H9 (cell line): Measurements from ENCODE around the gene ZCWPW1. TPM values are rescaled to one million over a fixed set of nuclear protein-coding genes. Genes with fewer than 3 reads are reported as not detected.

Experiments used
- DNase-seq: peaks from one replicate; pipeline ENCODE4 v3.0.0-alpha.2; 2017
- H2AFZ ChIP-seq: one replicate; pipeline ENCODE4 v1.6.1; 2013; ENCODE audit warnings: mild to moderate bottlenecking, low read length, control low read depth, moderate library complexity
- H2AK5ac ChIP-seq: 2 replicates; pipeline ENCODE4 v1.6.1; 2013; ENCODE audit warnings: low read length, control low read depth, mixed read lengths; ENCODE audit not compliant: insufficient read length
- H2BK120ac ChIP-seq: one replicate; pipeline ENCODE4 v1.6.1; 2013; ENCODE audit warnings: low read depth, mild to moderate bottlenecking, low read length, control low read depth, inconsistent platforms; ENCODE audit not compliant: poor library complexity, severe bottlenecking
- H2BK12ac ChIP-seq: 2 replicates; pipeline ENCODE4 v1.6.1; 2013; ENCODE audit warnings: low read length, control low read depth, mixed read lengths, low read depth; ENCODE audit not compliant: insufficient read length
- H2BK15ac ChIP-seq: 2 replicates; pipeline ENCODE4 v1.6.1; 2013; ENCODE audit warnings: low read depth, low read length, control low read depth
- H2BK20ac ChIP-seq: one replicate; pipeline ENCODE4 v1.6.1; 2013; ENCODE audit warnings: low read depth, mild to moderate bottlenecking, low read length, control low read depth, inconsistent platforms; ENCODE audit not compliant: poor library complexity, severe bottlenecking
- H2BK5ac ChIP-seq: 2 replicates; pipeline ENCODE4 v1.6.1; 2013; ENCODE audit warnings: low read length, control low read depth, mixed read lengths; ENCODE audit not compliant: insufficient read length
- H3K14ac ChIP-seq: 2 replicates; pipeline ENCODE4 v1.6.1; 2013; ENCODE audit warnings: low read length, control low read depth; ENCODE audit not compliant: insufficient read depth
- H3K18ac ChIP-seq: 2 replicates; pipeline ENCODE4 v1.6.1; 2013; ENCODE audit warnings: low read depth, mild to moderate bottlenecking, mixed read lengths, low read length, control low read depth; ENCODE audit not compliant: insufficient read length
- H3K23ac ChIP-seq: 2 replicates; pipeline ENCODE4 v1.6.1; 2013; ENCODE audit warnings: low read length, control low read depth, mixed read lengths, low read depth; ENCODE audit not compliant: insufficient read length
- H3K23me2 ChIP-seq: 2 replicates; pipeline ENCODE4 v1.6.1; 2013; ENCODE audit warnings: low read depth, mild to moderate bottlenecking, mixed read lengths, low read length, control low read depth; ENCODE audit not compliant: insufficient read length, poor library complexity, severe bottlenecking
- H3K27ac ChIP-seq: 2 replicates; pipeline ENCODE4 v1.5.1; 2013; ENCODE audit warnings: low read length, control low read depth, mixed read lengths, low read depth; ENCODE audit not compliant: insufficient read length
- H3K27me3 ChIP-seq: 2 replicates; pipeline ENCODE4 v1.6.1; 2013; ENCODE audit warnings: low read length, control low read depth, inconsistent platforms; ENCODE audit not compliant: insufficient read depth
- H3K4ac ChIP-seq: 2 replicates; pipeline ENCODE4 v1.6.1; 2013; ENCODE audit warnings: low read depth, mild to moderate bottlenecking, control low read depth, inconsistent platforms, low read length, moderate library complexity
- H3K4me1 ChIP-seq: 2 replicates; pipeline ENCODE4 v1.6.1; 2013; ENCODE audit warnings: low read length, control low read depth, inconsistent platforms; ENCODE audit not compliant: insufficient read depth
- H3K4me2 ChIP-seq: 2 replicates; pipeline ENCODE4 v1.6.1; 2013; ENCODE audit warnings: low read length, control low read depth, mixed read lengths; ENCODE audit not compliant: insufficient read length, insufficient read depth
- H3K56ac ChIP-seq: 2 replicates; pipeline ENCODE4 v1.6.1; 2013; ENCODE audit warnings: low read depth, mild to moderate bottlenecking, mixed read lengths, low read length, control low read depth; ENCODE audit not compliant: insufficient read length
- H3K79me1 ChIP-seq: 2 replicates; pipeline ENCODE4 v1.6.1; 2013; ENCODE audit warnings: low read depth, mild to moderate bottlenecking, moderate library complexity, low read length, control low read depth, inconsistent platforms; ENCODE audit not compliant: insufficient read depth, poor library complexity, severe bottlenecking
- H3K79me2 ChIP-seq: 2 replicates; pipeline ENCODE4 v1.6.1; 2013; ENCODE audit warnings: low read length, control low read depth, inconsistent platforms; ENCODE audit not compliant: insufficient read depth
- H3K9ac ChIP-seq: 2 replicates; pipeline ENCODE4 v1.6.1; 2013; ENCODE audit warnings: low read length, control low read depth, mixed read lengths; ENCODE audit not compliant: insufficient read length; ENCODE audit errors: extremely low read depth
- H3K9me3 ChIP-seq: one replicate; pipeline ENCODE4 v1.6.1; 2013; ENCODE audit warnings: low read depth, low read length, inconsistent platforms; ENCODE audit not compliant: control insufficient read depth
- H3T11ph ChIP-seq: one replicate; pipeline ENCODE4 v1.6.1; 2013; ENCODE audit warnings: mild to moderate bottlenecking, low read length, control low read depth, inconsistent platforms
- H4K20me1 ChIP-seq: one replicate; pipeline ENCODE4 v1.6.1; 2013; ENCODE audit not compliant: control insufficient read depth, insufficient read length, insufficient read depth
- H4K5ac ChIP-seq: 2 replicates; pipeline ENCODE4 v1.6.1; 2013; ENCODE audit warnings: low read depth, mild to moderate bottlenecking, mixed read lengths, low read length, control low read depth; ENCODE audit not compliant: insufficient read length
- H4K8ac ChIP-seq: replicated peaks from 2 replicates; pipeline ENCODE4 v1.6.1; 2013; ENCODE audit warnings: low read length, control low read depth, mixed read lengths, low read depth; ENCODE audit not compliant: insufficient read length
- H4K91ac ChIP-seq: 2 replicates; pipeline ENCODE4 v1.6.1; 2013; ENCODE audit warnings: low read depth, mild to moderate bottlenecking, moderate library complexity, mixed read lengths, low read length, control low read depth; ENCODE audit not compliant: insufficient read length
- H3K27ac Mint-ChIP-seq, 3 experiments: 2 replicates in 2 of 3; 3 replicates in 1 of 3; pipeline ENCODE4 v1.8.0; 2020 to 2021; ENCODE audit warnings: mixed read lengths in 3 of 3, mild to moderate bottlenecking in 1 of 3, moderate library complexity in 1 of 3
- H3K27me3 Mint-ChIP-seq: 2 replicates; pipeline ENCODE4 v1.8.0; 2021; ENCODE audit warnings: low read depth, mild to moderate bottlenecking, moderate library complexity, mixed read lengths
- H3K36me3 Mint-ChIP-seq, 3 experiments: 2 replicates in 2 of 3; 3 replicates in 1 of 3; pipeline ENCODE4 v1.8.0; 2020 to 2021; ENCODE audit warnings: low read depth in 3 of 3, mixed read lengths in 3 of 3; ENCODE audit not compliant: insufficient read depth in 1 of 3
- H3K4me1 Mint-ChIP-seq, 2 experiments: 2 replicates each; pipeline ENCODE4 v1.8.0; 2020; ENCODE audit warnings: mixed read lengths in 2 of 2
- H3K4me3 Mint-ChIP-seq, 2 experiments: 2 replicates in 1 of 2; 3 replicates in 1 of 2; pipeline ENCODE4 v1.8.0; 2020 to 2021; ENCODE audit warnings: mild to moderate bottlenecking in 2 of 2, mixed read lengths in 2 of 2, moderate library complexity in 1 of 2
- H3K9me3 Mint-ChIP-seq, 2 experiments: 2 replicates in 1 of 2; 3 replicates in 1 of 2; pipeline ENCODE4 v1.8.0; 2020; ENCODE audit warnings: mild to moderate bottlenecking in 2 of 2, mixed read lengths in 2 of 2, moderate library complexity in 1 of 2
- WGBS: extraction: QIAGEN DNeasy Blood & Tissue Kit; methylation state at CpG from one replicate; pipeline ENCODE4 v1.1.7; 2013; ENCODE audit warnings: missing lambda C conversion rate, low lambda C conversion rate, mixed read lengths; ENCODE audit not compliant: insufficient read length; ENCODE audit errors: extremely low coverage; 5-methylcytosine and 5-hydroxymethylcytosine counted together
- total RNA-seq: library from RNA; stranded (reverse); gene quantifications from 2 replicates; pipeline ENCODE4 v1.2.1, GENCODE V29; 2021
- TF ChIP-seq, protein P1 (sequence below): fragments of 200-600 bp; sonication (generic); conservative IDR thresholded peaks from 3 replicates; pipeline ENCODE4 v1.8.0; 2021; ENCODE audit warnings: antibody characterized with exemption, mild to moderate bottlenecking

The ZCWPW1 gene
- total RNA-seq, 1 experiment from 2014 or later = 1.1 TPM

DNA sequence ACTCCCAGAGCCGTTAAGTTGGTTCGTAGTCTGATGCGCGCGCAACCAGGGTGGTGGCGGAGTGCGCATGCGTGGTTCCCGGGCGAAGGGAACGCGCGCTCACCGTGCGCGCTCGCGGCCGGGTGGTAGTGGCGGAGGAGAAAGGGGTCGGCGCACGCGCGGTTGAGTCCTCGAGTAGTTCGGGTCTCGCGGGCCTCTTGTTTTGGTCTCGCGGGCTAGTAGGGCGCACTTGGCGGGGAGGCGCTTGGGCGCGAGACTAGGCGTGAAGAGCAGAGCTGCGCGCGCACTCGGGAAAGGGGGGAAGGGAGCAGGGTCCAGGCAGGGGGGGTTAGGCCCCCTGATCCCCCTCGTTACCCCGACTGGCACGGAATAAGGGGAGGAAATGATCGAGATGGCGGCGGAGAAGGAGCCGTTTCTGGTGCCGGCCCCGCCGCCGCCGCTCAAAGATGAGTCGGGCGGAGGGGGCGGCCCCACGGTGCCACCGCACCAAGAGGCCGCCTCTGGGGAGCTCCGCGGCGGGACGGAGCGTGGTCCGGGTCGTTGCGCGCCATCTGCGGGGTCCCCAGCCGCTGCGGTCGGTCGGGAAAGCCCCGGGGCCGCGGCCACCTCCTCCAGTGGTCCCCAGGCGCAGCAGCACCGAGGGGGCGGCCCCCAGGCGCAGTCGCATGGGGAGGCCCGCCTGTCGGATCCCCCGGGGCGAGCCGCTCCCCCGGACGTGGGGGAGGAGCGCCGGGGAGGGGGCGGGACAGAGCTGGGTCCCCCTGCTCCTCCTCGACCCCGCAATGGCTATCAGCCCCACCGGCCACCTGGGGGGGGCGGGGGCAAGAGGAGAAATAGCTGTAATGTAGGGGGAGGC lies 1.4 kb upstream of the ZCWPW1 start, which contains the start of gene MEPCE:
Gene MEPCE (plus strand): TSS at position 195 of the 856 bp plus-strand sequence. CDS start 188 bp downstream, at position 383.
- peak within 1 kb of the TSS; percentile 100 for H3K27ac Mint-ChIP-seq
- H2AFZ ChIP-seq = no peak within 1 kb of the TSS

More for the DNA sequence above, 1.4 kb upstream of the ZCWPW1 start, which contains the start of gene MEPCE:
- Histone ChIP-seq H2AK5ac (no peak within 1 kb of the TSS), H2BK15ac (no peak within 1 kb of the TSS), H3K23ac (no peak within 1 kb of the TSS), H2BK120ac (peak within 1 kb of the TSS; percentile 26), H4K5ac (no peak within 1 kb of the TSS), H3K79me2 (no peaks in the 10 kb centered on the region; the same call in 1 of the 2 replicates), H4K20me1 (no peaks in the 10 kb centered on the region), H3K14ac (peak within 1 kb of the TSS; percentile 95), H3K4me1 (no peaks in the 10 kb centered on the region), H3K79me1 (peaks cover 3% of the 10 kb centered on the region), H3K4me2 (peak within 1 kb of the TSS; percentile 71), H3T11ph (no peak within 1 kb of the TSS), H3K18ac (peak within 1 kb of the TSS; percentile 97), H4K8ac (no peak within 1 kb of the TSS), H3K27ac (peak within 1 kb of the TSS; percentile 68), H2BK12ac (no peak within 1 kb of the TSS), H3K27me3 (no peaks in the 10 kb centered on the region), H4K91ac (no peak within 1 kb of the TSS), H2BK20ac (no peak within 1 kb of the TSS), H3K9ac (peak within 1 kb of the TSS; percentile 86), H3K56ac (no peak within 1 kb of the TSS), H3K4ac (no peak within 1 kb of the TSS; the same call in 1 of the 2 replicates), H3K23me2 (peaks cover 5% of the 10 kb centered on the region), H2BK5ac (no peak within 1 kb of the TSS), H3K9me3 (no peaks in the 10 kb centered on the region)
- Mint-ChIP-seq H3K4me1 (peaks cover 41 to 42% of the 10 kb centered on the region in 2 experiments), H3K4me3 (peak within 1 kb of the TSS; percentile 95 to 98), H3K27me3 (peaks cover 25% of the 10 kb centered on the region), H3K36me3 (peaks cover 36 to 45% (median 36%) of the 10 kb centered on the region in 3 experiments), H3K9me3 (peaks cover 4 to 14% of the 10 kb centered on the region in 2 experiments; a peak in 3 of 5 replicates)
- DNase-seq = peak; percentile 94
- WGBS = no CpG with 5 or more reads among the region's 95 CpGs
- TF ChIP-seq, protein P1, sequence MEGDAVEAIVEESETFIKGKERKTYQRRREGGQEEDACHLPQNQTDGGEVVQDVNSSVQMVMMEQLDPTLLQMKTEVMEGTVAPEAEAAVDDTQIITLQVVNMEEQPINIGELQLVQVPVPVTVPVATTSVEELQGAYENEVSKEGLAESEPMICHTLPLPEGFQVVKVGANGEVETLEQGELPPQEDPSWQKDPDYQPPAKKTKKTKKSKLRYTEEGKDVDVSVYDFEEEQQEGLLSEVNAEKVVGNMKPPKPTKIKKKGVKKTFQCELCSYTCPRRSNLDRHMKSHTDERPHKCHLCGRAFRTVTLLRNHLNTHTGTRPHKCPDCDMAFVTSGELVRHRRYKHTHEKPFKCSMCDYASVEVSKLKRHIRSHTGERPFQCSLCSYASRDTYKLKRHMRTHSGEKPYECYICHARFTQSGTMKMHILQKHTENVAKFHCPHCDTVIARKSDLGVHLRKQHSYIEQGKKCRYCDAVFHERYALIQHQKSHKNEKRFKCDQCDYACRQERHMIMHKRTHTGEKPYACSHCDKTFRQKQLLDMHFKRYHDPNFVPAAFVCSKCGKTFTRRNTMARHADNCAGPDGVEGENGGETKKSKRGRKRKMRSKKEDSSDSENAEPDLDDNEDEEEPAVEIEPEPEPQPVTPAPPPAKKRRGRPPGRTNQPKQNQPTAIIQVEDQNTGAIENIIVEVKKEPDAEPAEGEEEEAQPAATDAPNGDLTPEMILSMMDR = no peak
